ENCODE data around the gene ADCY9.

DNA sequence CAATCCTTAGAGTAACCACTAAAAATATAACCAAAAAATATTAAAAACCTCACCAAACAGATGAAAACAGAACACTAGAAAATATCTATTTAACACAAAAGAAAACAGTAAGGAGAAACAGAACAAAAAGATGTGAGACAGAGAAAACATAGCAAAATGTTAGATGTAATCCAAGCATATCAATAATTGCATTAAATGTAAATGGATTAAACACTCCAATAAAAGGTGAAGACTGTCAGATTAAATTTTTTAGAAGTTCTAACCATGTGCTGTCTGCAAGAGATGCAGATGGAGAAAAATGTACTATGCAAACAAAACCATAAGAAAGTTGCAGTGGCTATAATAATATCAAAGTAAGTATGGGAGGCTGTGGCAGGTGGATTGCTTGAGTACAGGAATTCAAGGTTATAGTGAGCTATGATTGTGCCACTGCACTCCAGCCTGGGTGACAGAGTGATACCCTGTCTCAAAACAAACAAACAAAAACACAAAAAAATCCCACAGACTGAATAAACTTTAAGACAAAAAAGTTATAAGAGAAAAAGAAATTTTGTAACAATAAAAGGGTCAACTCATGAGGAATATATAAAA lies 53.9 kb downstream of the ADCY9 start:
- TF ChIP-seq, protein P1, sequence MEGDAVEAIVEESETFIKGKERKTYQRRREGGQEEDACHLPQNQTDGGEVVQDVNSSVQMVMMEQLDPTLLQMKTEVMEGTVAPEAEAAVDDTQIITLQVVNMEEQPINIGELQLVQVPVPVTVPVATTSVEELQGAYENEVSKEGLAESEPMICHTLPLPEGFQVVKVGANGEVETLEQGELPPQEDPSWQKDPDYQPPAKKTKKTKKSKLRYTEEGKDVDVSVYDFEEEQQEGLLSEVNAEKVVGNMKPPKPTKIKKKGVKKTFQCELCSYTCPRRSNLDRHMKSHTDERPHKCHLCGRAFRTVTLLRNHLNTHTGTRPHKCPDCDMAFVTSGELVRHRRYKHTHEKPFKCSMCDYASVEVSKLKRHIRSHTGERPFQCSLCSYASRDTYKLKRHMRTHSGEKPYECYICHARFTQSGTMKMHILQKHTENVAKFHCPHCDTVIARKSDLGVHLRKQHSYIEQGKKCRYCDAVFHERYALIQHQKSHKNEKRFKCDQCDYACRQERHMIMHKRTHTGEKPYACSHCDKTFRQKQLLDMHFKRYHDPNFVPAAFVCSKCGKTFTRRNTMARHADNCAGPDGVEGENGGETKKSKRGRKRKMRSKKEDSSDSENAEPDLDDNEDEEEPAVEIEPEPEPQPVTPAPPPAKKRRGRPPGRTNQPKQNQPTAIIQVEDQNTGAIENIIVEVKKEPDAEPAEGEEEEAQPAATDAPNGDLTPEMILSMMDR (IDR thresholded peaks at IDR 0.05): no peak
- TF ChIP-seq POLR2A (IDR thresholded peaks at IDR 0.05): no peak
